GM21390 (cell line): ENCODE results near the gene VRK3.

Experiments used
- ATAC-seq: cut with Tn5 transposase; IDR thresholded peaks from one replicate; pipeline ENCODE4 v1.9.1; 2021; ENCODE audit not compliant: unreplicated experiment

Gene VRK3

GRCh38 chr19:50030937-50031336, 5.8 kb upstream of the VRK3 start:
- no peak for ATAC-seq

GRCh38 chr19:50030225-50030624, 5.1 kb upstream of the VRK3 start:
- ATAC-seq, result no peak

GRCh38 chr19:50026550-50026906, 1.4 kb upstream of the VRK3 start:
- ATAC-seq, result no peak

DNA sequence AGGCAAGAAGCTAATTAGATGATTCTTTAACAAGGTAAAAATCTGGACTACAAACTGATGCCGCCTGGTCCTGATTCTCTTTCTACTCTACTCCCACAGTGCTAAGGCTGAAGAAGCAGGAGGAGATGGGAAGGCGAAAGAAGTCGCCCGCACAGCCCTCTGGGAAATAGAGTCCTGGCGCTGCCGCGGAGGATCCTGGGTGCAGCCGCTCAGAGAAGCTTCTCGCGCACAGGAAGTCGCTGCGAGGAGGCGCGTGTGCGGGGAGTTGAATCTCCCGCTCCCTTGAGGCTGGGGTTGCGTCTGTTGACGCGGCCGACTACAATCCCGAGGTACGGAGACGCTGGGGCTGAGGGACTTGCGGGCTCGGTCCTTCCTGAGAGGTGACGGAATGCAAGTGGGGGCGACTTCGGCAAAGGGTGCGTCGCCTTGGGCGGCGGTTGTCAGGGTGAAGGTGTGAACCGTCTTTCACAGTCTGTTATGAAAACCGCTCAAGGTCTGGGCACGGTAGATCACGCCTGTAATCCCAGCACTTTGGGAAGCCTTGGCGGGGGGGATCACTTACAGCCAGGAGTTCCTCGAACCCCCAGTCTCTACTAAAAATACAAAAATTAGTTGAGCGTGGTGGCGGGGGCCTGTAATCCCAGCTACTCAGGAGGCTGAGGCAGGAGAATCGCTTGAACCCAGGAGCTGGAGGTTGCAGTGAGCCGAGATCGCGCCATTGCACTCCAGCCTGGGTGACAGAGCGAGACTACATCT, 800 bp upstream of the VRK3 start, which contains the start of gene ZNF473:
Gene ZNF473, plus strand, starts transcription at position 212 of the 756 bp plus-strand sequence. CDS start 5,078 bp downstream, outside the sequence.
- peak; percentile 60 for ATAC-seq

DNA sequence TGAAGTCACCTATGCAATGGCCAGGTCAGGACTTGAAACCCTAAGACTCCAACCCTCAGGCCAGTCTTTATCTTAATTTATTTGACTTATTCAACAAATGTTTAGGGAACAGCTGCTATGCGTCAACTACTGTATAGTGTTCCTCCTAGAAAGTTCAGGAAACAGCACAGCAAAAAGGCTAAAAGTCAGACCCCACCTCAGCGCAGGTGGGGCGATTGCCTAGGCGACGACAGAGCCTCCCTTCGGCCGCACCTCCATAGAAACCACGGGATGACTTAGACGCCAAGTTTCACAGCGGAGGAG, 502 bp downstream of the VRK3 start:
- ATAC-seq, result no peak

GRCh38 chr19:50022823-50023222, 2.3 kb downstream of the VRK3 start:
- ATAC-seq, result no peak

DNA sequence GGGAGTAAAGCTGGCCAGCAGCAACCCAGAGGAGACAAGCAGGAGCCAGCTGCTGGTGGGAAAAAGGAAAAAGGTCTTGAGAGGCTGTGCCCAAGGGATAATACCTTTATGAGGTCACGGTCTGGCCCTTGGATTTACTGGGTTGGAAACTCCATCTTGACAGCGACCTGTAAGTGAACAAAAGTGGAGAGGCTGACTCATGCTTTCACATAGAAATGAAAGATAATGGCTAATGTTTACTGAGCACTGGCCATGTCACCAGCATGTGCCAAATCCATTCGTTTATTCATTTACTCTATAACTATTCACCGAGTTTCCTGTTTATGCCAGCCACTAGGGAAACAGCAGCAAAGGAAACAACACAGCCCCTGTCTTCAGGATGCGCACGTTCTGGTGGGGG, 4.7 kb downstream of the VRK3 start:
- ATAC-seq, result no peak

- ATAC-seq, result no peak
Measured at GRCh38 chr19:50016225-50016807, 8.9 kb downstream of the VRK3 start.

- no peak for ATAC-seq
Measured at GRCh38 chr19:50008532-50008931, 16.6 kb downstream of the VRK3 start.

DNA sequence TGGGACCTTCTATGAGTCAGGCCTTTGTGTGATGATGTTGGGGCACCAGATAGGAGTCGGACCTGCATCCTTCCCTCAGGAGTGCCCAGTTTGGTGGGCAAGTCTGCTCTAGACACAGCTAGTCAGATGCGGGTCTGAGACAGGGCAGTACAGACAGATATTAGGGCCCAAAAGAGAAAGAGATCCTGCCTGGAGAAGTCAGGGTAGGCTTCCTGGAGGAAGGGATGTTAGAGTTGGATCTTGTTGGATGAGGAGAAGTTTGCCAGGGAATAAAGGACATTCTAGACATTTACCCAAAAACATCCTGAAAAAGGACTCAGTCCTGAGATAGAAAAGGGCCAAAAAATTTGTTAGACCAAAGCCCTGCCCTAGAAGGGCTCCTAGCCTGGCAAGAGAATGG, 17.2 kb downstream of the VRK3 start:
- no peak for ATAC-seq

DNA sequence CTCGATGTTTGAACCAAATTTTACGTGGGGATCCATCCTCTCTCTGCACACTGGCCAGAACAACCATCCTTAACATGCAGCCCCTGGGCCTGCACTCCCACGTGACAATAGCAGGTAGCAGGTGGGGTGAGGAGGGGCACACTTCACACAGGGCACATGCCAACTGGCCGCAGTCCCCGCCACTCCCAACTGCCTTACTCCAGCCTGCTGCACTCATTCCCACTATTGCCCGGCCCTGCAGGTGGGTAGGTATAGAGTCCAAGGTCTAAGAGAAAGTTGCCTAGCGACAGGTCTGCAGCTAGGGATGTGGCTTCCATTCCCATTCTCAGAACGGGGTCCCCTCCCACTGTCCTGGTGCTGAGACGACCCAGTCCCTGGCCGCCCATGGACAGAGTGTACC, 18.0 kb downstream of the VRK3 start:
- no peak for ATAC-seq

DNA sequence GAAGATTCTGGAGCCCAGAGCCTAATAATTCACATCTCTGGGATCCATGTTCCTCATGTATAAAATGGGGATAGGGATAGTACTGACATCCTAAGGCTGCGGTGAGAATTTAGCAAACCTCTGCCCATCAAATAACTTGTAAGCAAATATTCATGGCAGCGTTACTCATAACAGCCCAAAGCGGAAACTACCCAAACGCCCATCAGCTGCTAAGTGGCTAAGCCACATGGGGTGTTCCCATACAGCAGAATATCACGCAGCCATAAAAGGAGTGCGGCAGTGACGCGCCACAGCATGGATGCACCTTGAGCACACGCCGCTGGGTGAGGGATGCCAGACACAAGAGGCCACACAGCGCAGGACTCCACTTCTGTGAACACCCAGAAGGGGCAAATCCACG, 19.7 kb downstream of the VRK3 start:
- ATAC-seq, result no peak

GRCh38 chr19:50003810-50004419, 21.3 kb downstream of the VRK3 start:
- ATAC-seq, result no peak

DNA sequence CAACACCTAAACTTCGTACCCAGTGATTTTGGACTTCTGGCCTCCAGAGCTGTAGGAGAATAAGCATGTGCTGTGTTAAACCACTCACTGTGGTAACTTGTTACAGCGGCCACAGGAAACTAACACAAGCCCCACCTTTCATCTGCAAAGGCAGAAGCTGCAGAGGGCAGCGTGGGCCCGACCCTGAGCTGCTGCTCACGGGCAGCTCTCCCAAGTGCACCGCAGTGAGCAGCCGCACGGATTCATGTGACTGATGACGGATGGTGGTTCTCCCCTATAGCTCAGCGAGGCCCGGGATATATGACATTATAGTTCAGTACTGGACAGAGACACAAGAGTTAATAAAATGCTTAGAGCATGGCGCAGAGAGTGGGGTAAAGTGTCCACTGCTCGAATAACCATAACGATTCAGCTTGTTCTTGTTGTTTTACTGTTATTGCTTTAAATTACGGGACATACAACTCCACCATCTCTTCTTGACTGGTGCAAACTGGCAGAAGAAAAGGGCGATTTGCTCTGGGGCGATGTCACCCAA, 21.9 kb downstream of the VRK3 start:
- no peak for ATAC-seq

GRCh38 chr19:50002386-50002960, 22.7 kb downstream of the VRK3 start:
- no peak for ATAC-seq

DNA sequence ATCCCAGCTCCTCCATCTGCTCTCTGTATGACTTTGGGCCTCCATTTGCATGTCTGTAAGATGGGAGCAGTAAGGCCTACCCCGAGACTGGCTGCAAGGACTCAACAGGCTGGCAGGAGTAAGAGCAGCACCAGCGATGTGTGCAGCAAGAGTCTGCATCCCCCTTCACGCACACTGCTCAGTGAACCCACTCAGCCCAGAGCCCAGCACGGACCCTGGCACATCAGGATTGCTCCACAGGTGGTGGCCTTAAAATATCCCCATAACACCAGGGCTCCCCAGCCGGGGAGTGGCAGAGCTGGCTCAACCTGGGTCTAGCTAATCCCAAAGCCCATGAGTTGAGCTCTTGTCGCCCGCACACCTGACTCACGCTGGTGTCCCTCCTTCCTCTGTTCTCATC, 23.4 kb downstream of the VRK3 start:
- ATAC-seq, result no peak

DNA sequence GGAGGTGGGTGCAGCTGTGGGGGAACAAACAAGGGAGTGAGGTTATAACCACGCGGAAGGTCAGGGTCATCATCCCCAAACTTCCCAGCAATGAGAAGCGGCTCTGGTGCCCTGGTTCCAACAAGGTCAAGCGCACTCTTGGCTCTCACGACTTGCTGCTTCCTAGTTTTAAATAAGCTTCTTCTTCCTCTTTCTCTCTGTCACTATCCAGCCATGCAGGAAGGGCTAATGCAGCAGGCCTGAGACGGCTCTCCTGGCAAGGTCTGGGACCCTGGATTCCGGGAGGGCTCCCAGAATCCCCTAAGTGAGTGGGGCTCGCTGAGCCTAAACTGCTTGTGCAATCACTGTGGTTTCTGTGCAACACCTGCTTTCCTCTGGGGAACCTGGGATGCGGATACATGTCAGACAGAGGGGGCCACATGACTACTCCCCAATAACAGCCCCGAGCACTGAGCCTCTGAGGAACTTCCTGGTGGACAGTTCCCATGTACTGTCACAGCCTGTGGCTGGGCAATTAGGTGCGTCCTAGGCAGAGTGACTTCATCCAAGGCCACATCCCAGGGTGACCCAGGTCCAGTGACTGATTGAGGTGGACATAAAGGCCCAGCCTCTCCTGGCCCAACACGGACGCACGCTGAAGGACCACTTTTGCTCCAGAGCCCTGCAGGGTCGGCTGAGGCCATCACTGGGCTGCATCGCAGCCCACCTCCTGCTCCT, 24.2 kb downstream of the VRK3 start:
- ATAC-seq, result no peak

GRCh38 chr19:50000038-50000840, 24.9 kb downstream of the VRK3 start:
- ATAC-seq, result no peak

GRCh38 chr19:49999371-50000010, 25.7 kb downstream of the VRK3 start:
- no peak for ATAC-seq

GRCh38 chr19:49997709-49998108, 27.5 kb downstream of the VRK3 start:
- no peak for ATAC-seq
